KOPT-K1 (cell line): ENCODE results near the gene METAP2.
"Not testable (repeated sequence)": the region's sequence is repeated elsewhere in the genome, so short reads cannot be mapped to it uniquely, and the experiment has no call there.

ENCODE experiments used
- H3K27ac ChIP-seq: fragments of 200-600 bp; sonication (generic); 2 replicates; pipeline ENCODE4 v1.5.1; 2016; ENCODE audit warnings: antibody characterized with exemption, mild to moderate bottlenecking, low read depth, low read length; ENCODE audit not compliant: poor library complexity, severe bottlenecking
- H3K36me3 ChIP-seq: fragments of 200-600 bp; sonication (generic); 2 replicates; pipeline ENCODE4 v1.5.1; 2017; ENCODE audit warnings: antibody characterized with exemption, mild to moderate bottlenecking, low read length, moderate library complexity; ENCODE audit not compliant: insufficient read depth
- H3K9me3 ChIP-seq: fragments of 200-600 bp; sonication (generic); 2 replicates; pipeline ENCODE4 v1.5.1; 2017; ENCODE audit warnings: antibody characterized with exemption, low read length, mild to moderate bottlenecking; ENCODE audit not compliant: insufficient read depth, poor library complexity, severe bottlenecking

The METAP2 gene

GRCh38 chr12:95481888-95482287 lies 7.9 kb downstream of the METAP2 start:
- Histone ChIP-seq H3K27ac (no peak overlapping the region), H3K36me3 (peaks cover 99% of the 10 kb centered on the region), H3K9me3 (no peaks in the 10 kb centered on the region)

DNA sequence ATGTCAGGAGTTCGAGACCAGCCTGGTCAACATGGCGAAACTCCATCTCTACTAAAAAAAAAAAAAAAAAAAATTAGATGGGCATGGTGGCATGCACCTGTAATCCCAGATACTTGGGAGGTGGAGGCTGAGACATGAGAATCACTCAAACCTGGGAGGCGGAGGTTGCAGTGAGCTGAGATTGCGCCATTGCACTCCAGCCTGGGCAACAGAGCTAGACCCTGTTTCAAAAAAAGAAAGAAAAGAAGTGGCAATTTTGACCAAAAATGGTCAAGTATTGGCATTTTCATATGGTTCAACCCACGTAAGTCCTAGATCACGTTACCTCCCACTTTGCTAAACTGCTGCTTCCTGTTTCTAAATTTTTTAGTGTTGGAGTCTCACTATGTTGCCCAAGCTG lies 8.6 kb downstream of the METAP2 start:
- not testable (repeated sequence) for H3K27ac ChIP-seq, H3K9me3 ChIP-seq
- H3K36me3 ChIP-seq: peaks cover 99% of the 10 kb centered on the region

DNA sequence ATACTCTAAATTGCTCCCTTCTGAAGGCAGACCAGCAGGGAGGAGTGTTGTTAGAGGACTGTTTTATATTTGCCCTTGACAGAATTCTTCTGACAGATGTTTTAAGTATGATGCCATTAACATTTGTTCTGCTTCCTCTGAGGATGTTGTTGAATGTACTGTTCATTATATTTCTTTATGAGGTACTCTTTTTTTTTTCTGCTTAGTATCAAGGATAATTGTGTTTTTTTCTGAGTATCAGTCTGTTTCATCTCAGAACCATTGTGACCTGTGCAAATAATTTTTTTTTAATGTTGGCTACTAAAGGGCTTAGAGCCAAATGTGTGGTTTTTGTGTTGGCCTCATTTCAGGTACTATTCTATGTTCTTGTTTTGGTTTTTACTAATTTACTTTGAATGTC lies 10.6 kb downstream of the METAP2 start:
- Histone ChIP-seq H3K36me3 (peaks cover 99% of the 10 kb centered on the region), H3K9me3 (no peaks in the 10 kb centered on the region), H3K27ac (no peak overlapping the region)

- peaks cover 99% of the 10 kb centered on the region for H3K36me3 ChIP-seq
Measured at GRCh38 chr12:95487024-95487423, 13.1 kb downstream of the METAP2 start.

DNA sequence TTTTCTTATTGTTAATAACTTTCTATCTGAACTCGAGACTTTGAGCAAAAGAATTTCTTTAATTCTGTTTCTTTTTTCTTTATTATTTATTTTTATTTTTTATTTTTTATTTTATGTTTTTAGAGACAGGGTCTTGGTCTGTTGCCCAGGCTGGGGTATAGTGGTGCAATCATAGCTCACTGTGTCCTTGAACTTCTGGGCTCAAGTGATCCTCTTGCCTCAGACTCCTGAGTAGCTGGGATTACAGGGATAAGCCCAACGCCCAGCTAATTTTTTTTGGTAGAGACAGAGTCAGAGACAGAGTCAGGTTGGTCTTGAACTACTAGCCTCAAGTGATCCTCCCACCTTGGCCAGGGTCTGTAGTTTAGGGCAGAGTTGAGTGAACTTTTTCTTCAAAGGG lies 18.5 kb downstream of the METAP2 start:
- Histone ChIP-seq H3K27ac (no peak overlapping the region), H3K36me3 (peaks cover 100% of the 10 kb centered on the region), H3K9me3 (no peaks in the 10 kb centered on the region)

More at GRCh38 chr12:95487024-95487423, 13.1 kb downstream of the METAP2 start:
- H3K9me3 ChIP-seq: no peaks in the 10 kb centered on the region
- no peak overlapping the region for H3K27ac ChIP-seq

- peaks cover 100% of the 10 kb centered on the region for H3K36me3 ChIP-seq
- H3K9me3 ChIP-seq: no peaks in the 10 kb centered on the region
- H3K27ac ChIP-seq: no peak overlapping the region
Measured at GRCh38 chr12:95494888-95495287, 20.9 kb downstream of the METAP2 start.

DNA sequence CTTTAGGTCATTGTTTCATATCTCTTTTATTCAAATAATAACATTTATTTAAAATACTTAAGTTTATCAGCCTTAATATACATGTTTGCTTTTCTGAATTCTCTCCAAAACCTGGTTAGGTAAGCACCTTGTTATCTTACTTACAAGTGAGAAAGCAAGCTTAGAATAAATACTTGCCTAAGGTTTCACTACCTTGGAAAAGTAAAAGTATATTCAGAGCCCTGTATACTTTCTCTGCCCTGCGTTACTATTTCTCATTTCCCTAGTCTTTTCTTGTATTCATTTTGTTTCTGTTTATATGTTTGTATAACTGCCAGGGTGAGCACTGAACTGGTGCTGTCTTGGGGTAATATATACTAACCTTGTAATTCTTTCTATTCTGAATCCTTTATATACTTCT lies 21.5 kb downstream of the METAP2 start:
- H3K9me3 ChIP-seq: no peaks in the 10 kb centered on the region
- H3K27ac ChIP-seq: no peak overlapping the region
- peaks cover 100% of the 10 kb centered on the region for H3K36me3 ChIP-seq

GRCh38 chr12:95497031-95497430 lies 23.1 kb downstream of the METAP2 start:
- no peaks in the 10 kb centered on the region for H3K9me3 ChIP-seq
- H3K27ac ChIP-seq: no peak overlapping the region
- peaks cover 98% of the 10 kb centered on the region for H3K36me3 ChIP-seq

DNA sequence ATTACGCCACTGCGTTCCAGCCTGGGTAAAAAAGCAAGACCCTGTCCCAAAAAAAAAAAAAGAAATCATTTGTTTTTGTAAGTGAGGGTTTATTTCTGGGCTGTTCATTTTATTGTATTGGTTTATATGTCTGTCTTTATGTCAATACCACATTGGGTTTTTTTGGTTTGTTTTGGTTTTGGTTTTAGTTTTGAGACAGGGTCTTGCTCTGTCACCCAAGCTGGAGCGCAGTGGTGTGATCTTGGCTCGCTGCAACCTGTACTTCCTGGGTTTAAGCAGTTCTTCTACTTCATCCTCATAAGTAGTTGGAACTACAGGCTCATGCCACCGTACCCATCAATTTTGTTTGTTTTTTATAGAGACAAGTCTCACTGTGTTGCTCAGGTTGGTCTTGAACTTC lies 25.0 kb downstream of the METAP2 start:
- Histone ChIP-seq H3K27ac (no peak overlapping the region), H3K9me3 (no peaks in the 10 kb centered on the region), H3K36me3 (peaks cover 98% of the 10 kb centered on the region)

DNA sequence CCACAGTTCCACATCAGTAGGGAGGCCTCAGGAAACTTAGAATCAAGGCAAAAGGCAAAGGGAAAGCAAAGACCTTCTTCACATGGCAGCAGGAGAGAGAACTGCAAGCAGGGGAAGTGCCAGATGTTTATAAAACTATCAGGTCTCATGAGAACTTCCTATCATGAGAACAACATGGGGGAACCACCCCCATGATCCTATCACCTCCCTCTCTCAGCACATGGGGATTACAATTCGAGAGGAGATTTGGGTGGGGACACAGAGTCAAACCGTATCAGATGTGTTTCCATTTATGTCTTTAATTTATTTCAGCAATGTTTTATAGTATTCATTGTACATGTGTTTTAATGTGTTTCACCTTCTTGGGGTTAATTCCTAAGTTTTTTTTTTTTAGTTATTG lies 25.8 kb downstream of the METAP2 start:
- peaks cover 98% of the 10 kb centered on the region for H3K36me3 ChIP-seq
- no peaks in the 10 kb centered on the region for H3K9me3 ChIP-seq
- no peak overlapping the region for H3K27ac ChIP-seq

DNA sequence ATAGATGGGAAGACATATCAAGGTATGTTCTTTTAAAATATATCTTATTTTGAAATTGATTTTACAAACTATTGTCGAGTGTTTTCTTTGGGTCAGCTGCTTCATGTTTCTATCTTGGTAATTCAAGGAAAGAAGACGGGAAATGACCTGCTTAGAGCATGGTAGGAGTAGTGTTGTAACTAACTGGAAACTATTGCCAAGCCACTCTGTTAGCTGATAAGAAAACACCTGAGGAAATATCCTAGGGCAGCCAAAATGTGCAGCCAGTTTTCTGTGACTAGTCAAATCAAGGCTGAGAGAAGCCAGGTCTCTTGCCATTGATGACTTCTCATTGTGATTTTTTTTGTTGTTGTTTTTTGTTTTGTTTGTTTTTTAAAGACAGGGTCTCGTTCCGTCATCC lies 30.2 kb downstream of the METAP2 start:
- Histone ChIP-seq H3K36me3 (peaks cover 98% of the 10 kb centered on the region), H3K9me3 (no peaks in the 10 kb centered on the region), H3K27ac (no peak overlapping the region)

DNA sequence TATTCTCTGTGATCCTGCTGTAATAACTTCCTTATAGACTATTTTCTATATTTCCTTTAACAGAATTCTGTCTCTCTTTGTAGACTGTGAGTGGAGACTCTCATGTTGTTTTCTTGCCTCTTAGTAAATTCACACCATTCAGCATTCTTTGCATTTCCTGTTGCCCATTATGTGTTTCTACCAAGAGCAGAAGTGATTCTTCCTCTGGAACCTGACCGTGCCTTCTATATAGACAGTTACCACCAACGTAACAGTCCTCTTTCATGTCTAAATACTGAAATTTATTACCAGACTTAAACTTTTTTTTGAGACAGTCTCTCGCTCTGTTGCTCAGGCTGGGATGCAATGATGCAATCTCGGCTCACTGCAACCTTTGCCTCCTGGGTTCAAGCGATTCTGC lies 31.1 kb downstream of the METAP2 start:
- peaks cover 98% of the 10 kb centered on the region for H3K36me3 ChIP-seq
- H3K27ac ChIP-seq: no peak overlapping the region
- H3K9me3 ChIP-seq: no peaks in the 10 kb centered on the region

GRCh38 chr12:95506707-95507523 lies 33.0 kb downstream of the METAP2 start:
- Histone ChIP-seq H3K9me3 (no peaks in the 10 kb centered on the region), H3K36me3 (peaks cover 100% of the 10 kb centered on the region), H3K27ac (no peak overlapping the region)

DNA sequence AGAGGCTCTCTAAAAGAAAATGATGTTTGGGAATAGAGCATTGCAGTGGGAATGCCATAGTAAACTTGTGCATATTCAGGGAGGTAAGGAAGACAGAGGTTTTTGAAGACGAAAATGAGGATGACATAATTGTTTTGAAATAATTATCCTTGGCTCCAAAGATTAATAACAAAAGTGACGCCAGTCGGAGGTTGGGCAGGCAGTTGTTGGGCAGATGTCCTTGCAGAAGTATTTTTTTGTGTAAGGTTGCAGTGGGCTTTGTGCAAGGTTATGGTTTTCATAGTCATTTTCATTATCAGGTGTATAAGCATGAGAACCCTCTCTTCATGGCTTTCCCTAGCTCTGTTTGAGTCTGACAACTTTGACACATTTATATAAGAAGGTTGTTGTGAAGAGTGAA lies 35.3 kb downstream of the METAP2 start:
- H3K27ac ChIP-seq: no peak overlapping the region
- H3K9me3 ChIP-seq: no peaks in the 10 kb centered on the region
- H3K36me3 ChIP-seq: peaks cover 100% of the 10 kb centered on the region

- Histone ChIP-seq H3K36me3 (peaks cover 100% of the 10 kb centered on the region), H3K27ac (no peak overlapping the region), H3K9me3 (no peaks in the 10 kb centered on the region)
Measured at GRCh38 chr12:95511977-95512376, 38.0 kb downstream of the METAP2 start.

DNA sequence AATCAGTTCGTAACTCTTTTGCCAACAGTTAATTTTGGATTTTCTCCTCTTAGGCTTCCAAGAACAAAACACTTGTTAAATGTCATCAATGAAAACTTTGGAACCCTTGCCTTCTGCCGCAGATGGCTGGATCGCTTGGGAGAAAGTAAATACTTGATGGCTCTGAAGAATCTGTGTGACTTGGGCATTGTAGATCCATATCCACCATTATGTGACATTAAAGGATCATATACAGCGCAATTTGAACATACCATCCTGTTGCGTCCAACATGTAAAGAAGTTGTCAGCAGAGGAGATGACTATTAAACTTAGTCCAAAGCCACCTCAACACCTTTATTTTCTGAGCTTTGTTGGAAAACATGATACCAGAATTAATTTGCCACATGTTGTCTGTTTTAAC lies 39.6 kb downstream of the METAP2 start:
- H3K27ac ChIP-seq: no peak overlapping the region
- H3K36me3 ChIP-seq: peaks cover 99% of the 10 kb centered on the region
- H3K9me3 ChIP-seq: no peaks in the 10 kb centered on the region
